ENCODE results near the gene H6PD.

The H6PD gene

DNA sequence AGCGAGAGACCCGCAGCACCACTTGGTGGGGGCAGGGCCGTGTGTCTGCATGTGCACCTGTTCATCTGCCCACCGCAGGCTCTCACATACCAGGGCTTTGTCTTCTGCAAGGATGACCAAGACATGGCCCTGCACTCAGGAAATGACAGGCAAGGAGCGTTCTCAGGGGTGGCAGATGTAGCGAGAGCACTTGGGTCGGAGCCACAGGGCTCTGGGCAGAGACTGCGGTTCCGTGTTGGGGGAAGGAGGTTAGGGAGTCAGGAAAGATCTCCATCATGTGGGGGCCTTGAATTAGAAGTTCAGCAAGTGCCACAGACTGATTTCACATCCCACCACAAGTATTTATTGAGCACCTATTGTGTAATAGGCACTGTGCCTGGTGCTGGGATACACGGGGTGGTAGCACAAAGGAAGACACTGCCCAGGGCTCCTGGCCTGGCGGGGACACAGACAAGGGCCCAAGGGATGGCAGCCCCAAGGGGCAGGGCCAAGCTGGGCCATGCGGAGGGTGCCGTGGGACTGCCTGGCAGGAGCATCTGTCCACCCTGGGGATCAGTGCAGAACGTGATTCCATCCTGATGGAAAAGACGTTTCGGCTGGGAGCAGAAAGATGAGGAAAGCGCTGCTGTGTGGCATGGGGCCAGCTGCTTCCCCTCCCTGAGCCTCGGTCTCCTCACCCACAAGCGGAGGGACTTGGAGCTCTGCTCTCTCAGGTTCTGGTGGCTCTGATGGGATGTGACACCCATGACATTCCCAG, 46.7 kb downstream of the H6PD start:
- no peak for DNase-seq (ENCODE audit: low read depth)
- no peak overlapping the region for H3K4me3 ChIP-seq (ENCODE audit: low read depth, low read length)
- TF ChIP-seq, protein P1, sequence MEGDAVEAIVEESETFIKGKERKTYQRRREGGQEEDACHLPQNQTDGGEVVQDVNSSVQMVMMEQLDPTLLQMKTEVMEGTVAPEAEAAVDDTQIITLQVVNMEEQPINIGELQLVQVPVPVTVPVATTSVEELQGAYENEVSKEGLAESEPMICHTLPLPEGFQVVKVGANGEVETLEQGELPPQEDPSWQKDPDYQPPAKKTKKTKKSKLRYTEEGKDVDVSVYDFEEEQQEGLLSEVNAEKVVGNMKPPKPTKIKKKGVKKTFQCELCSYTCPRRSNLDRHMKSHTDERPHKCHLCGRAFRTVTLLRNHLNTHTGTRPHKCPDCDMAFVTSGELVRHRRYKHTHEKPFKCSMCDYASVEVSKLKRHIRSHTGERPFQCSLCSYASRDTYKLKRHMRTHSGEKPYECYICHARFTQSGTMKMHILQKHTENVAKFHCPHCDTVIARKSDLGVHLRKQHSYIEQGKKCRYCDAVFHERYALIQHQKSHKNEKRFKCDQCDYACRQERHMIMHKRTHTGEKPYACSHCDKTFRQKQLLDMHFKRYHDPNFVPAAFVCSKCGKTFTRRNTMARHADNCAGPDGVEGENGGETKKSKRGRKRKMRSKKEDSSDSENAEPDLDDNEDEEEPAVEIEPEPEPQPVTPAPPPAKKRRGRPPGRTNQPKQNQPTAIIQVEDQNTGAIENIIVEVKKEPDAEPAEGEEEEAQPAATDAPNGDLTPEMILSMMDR (IDR thresholded peaks at IDR 0.05; ENCODE audit: insufficient read depth, low read depth, low read length, missing control alignments): no peak

DNA sequence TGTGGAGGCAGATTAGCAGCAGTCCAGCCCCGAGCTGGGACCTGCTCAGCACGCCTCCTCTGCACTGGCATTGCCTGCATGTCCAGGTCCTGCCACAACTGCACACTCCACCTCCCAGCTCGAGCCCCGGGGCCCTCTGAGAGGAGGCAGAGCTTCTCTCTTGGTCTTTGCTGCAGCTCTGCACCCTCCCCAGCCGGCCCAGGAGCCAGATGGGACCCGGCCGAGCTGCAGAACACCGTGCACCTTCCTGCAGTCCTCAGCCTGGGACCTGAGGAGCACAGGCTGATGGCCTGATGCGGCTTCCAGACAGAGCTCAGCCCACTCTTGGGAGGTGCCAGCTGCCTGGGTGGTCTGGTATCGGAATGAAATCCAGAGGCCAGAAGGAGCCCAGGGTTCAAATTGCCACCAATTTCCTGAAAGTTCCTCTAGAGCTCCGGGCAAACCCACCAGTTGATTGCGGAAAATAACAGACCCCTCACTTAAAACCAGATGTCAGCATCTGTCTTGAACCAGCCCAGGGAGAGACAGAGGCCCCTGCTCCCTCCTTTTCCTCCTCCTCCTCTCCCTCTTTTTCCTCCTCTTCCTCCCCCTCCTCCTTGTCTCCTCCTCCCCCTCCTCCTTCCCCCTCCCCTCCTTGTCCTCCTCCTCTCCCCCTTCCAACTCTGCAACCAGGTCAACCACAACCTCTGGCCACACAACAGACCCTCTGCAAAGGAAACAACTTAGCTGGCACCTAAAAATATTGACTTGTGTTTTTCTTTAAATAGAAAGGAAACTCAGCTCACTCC, 47.5 kb downstream of the H6PD start:
- TF ChIP-seq, protein P1 (IDR thresholded peaks at IDR 0.05; ENCODE audit: insufficient read depth, low read depth, low read length, missing control alignments): no peak
- no peak overlapping the region for H3K4me3 ChIP-seq (ENCODE audit: low read depth, low read length)
- DNase-seq (ENCODE audit: low read depth): peak; percentile 43

DNA sequence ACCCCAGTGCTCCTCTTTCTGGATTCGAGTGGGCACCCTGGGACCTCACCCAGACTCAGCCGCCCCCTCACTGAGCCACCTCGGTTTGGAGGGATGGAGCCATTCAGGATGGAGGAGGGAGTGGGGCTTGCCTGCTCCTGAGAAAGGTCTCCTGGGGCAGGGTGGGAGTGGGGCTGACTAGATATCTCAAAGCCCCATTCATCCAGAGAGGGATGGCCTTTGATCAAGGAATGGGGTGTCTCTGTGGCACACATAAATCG, 48.1 kb downstream of the H6PD start:
- TF ChIP-seq, protein P1 (IDR thresholded peaks at IDR 0.05; ENCODE audit: insufficient read depth, low read depth, low read length, missing control alignments): no peak
- DNase-seq (ENCODE audit: low read depth): no peak
- no peak overlapping the region for H3K4me3 ChIP-seq (ENCODE audit: low read depth, low read length)

DNA sequence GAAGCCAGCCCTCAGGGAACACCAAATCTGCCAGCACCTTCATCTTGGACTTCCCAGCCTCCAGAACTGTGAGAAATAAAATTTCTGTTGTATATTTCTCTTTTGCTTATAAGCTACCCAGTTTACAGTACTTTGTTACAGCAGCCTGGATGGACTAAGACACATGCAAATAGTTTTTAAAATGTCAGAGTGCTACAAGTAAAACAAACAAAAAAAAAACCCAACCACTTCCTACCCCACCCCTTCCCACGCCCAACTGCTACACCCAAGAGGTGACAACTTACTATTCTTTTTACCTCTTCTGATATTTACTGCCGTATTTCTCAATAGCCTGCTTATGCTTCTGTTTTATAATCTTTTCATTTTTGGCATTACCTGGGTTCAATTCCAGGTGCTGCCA, 49.5 kb downstream of the H6PD start:
- H3K4me3 ChIP-seq (ENCODE audit: low read depth, low read length): no peak overlapping the region
- TF ChIP-seq, protein P1 (IDR thresholded peaks at IDR 0.05; ENCODE audit: insufficient read depth, low read depth, low read length, missing control alignments): no peak
- DNase-seq (ENCODE audit: low read depth): peak; percentile 57

DNA sequence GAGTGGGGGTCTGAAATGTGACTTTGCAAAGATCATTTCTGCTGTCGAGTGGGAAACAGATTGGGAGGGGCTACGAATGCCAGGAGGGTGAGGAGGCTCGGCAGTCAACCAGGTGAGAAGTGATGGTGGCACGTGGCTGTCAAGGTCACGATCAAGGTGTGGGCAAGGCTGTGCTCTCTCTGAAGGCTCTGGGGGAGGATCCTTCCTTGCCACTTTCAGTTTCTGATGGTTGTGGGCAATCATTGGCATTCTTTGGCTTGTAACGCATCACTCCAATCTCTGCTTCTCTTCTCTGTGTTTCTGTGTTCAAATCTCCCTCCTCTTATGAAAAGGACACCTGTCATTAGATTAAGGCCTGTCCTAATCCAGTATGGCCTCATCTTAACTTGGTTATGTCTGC, 52.0 kb downstream of the H6PD start:
- no peak for DNase-seq (ENCODE audit: low read depth)
- TF ChIP-seq, protein P1 (IDR thresholded peaks at IDR 0.05; ENCODE audit: insufficient read depth, low read depth, low read length, missing control alignments): no peak
- no peak overlapping the region for H3K4me3 ChIP-seq (ENCODE audit: low read depth, low read length)

DNA sequence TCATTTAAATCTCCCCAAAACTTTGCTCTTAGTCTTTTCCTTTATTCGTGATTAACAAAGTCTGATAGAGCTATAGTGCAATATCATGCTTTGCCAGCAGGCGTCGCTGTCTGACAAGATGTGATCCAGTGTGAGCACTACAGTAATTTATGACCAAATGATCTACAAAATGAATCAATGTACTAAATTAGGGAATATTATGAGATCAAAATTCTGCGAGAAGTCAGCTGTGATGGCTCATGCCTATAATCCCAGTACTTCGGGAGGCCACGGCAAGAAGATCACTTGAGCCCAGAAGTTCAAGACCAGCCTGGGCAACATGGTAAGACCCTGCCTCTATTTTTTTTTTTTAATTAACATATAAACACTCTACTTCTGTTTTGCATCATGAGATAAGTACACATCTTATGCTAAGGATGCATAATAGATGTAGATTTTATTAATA, 54.5 kb downstream of the H6PD start:
- TF ChIP-seq, protein P1 (IDR thresholded peaks at IDR 0.05; ENCODE audit: insufficient read depth, low read depth, low read length, missing control alignments): peak; percentile 94
- no peak overlapping the region for H3K4me3 ChIP-seq (ENCODE audit: low read depth, low read length)
- peak; percentile 79 for DNase-seq (ENCODE audit: low read depth)
